Measurements from ENCODE around the gene SPACA9. TPM values are rescaled to one million over a fixed set of nuclear protein-coding genes. Genes with fewer than 3 reads are reported as not detected.

Gene SPACA9
- total RNA-seq, 4 donors from 2014 or later, result 0.26 to 7.0 (median 2.4) TPM

DNA sequence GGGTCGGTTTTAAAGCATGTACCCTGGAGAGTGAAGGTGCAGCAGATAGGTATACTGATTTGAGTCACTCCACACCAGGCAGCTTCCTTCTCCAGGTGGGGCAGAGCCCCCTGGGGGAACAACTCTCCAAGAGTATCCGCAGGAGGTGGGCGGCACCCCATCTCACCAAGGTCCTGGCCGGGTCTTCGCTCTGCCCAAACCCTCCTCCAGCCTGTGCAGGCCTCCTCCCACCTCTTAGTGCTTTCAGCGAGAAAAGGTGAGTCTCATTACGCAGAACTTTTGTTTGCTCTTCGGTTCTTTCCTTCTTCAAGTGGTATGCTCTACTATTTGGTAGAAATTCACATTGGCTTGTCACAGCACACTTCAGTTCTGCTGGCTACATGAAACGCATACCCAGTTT, 13.7 kb downstream of the SPACA9 start:
- TF ChIP-seq, protein P1, sequence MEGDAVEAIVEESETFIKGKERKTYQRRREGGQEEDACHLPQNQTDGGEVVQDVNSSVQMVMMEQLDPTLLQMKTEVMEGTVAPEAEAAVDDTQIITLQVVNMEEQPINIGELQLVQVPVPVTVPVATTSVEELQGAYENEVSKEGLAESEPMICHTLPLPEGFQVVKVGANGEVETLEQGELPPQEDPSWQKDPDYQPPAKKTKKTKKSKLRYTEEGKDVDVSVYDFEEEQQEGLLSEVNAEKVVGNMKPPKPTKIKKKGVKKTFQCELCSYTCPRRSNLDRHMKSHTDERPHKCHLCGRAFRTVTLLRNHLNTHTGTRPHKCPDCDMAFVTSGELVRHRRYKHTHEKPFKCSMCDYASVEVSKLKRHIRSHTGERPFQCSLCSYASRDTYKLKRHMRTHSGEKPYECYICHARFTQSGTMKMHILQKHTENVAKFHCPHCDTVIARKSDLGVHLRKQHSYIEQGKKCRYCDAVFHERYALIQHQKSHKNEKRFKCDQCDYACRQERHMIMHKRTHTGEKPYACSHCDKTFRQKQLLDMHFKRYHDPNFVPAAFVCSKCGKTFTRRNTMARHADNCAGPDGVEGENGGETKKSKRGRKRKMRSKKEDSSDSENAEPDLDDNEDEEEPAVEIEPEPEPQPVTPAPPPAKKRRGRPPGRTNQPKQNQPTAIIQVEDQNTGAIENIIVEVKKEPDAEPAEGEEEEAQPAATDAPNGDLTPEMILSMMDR (IDR thresholded peaks at IDR 0.05), result no peak
- TF ChIP-seq POLR2A (IDR thresholded peaks at IDR 0.05), result no peak
- H3K27ac ChIP-seq, result no peak overlapping the region
- H3K36me3 ChIP-seq, result no peaks in the 10 kb centered on the region
- H3K4me1 ChIP-seq, result no peaks in the 10 kb centered on the region
- intact Hi-C loops (cut with DNase I; ENCODE audit: low total_unique reads), result no loop called here
- H3K27me3 ChIP-seq, result no peaks in the 10 kb centered on the region
- H3K4me3 ChIP-seq, result no peak overlapping the region
- DNase-seq, result no peak
- H3K9me3 ChIP-seq, result no peaks in the 10 kb centered on the region

DNA sequence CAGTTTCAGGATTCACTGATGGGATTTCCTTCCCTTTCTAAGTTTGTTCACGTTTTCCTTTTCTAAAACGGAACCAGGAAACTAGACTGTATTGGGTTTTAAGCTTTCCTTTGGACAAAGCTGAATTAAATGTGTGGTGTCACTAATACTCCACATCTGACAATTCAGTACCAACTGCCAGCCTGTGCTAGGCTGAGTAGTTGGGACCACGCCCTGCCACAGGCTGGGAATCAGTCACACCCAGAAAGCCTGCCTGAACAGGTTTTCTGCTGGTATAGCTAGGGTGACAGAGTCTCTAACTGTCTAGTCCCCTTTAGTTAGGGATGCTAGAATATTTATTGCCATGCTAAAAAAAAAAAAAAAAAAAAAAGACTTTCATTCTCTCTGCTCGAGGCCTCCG, 15.6 kb downstream of the SPACA9 start:
- no peaks in the 10 kb centered on the region for H3K4me1 ChIP-seq
- H3K27ac ChIP-seq, result no peak overlapping the region
- no peaks in the 10 kb centered on the region for H3K9me3 ChIP-seq
- intact Hi-C loops (cut with DNase I; ENCODE audit: low total_unique reads), result no loop called here
- no peak for TF ChIP-seq POLR2A (IDR thresholded peaks at IDR 0.05)
- TF ChIP-seq, protein P1 (IDR thresholded peaks at IDR 0.05), result no peak
- H3K27me3 ChIP-seq, result no peaks in the 10 kb centered on the region
- no peak for DNase-seq
- H3K36me3 ChIP-seq, result no peaks in the 10 kb centered on the region
- H3K4me3 ChIP-seq, result no peak overlapping the region

DNA sequence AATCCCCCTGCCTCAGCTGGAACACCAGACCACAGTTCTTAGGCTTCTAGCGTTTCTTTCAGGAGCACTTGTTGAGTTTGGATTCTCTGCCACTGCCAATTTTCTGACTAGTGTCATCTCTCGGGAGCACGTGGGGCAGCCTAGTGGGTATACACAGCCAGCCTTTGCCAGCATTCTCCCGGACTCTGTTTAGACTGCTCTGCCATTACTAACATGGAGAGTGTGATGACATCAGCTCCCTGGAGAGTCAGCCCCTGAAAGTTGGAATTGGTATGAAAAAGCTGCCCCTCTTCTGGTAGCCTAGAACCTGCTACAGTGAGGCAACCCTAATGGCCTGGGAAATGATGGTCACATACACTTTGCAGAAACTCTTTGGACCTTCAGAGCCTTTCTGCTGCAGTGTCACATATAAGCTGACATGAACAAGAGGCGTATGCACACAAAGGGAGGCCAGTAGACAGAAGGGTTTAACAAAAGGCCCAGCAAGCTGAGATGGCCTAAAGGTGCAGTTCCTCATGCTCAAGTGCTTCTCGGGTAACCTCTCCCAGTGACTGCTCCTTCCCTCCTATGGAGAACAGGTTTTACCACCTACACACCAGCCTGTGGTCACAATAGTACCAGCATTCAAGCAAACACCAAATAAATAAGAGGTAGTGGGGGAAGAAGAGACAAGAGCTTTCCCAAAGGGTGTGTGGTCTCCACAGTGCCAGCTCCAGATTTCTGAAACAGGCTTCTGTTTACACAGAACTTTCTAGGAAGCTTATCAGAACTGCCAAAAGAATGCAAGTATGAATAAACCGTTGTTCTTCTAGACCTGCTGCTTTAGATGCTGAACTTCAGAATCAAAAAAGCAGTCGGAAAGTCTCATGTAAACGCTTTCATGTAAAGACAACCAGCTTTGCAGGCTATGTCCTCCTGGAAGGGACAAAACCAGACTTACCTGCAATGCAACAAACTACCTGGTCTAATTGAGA, 16.5 kb downstream of the SPACA9 start:
- no peak for TF ChIP-seq POLR2A (IDR thresholded peaks at IDR 0.05)
- TF ChIP-seq, protein P1 (IDR thresholded peaks at IDR 0.05), result no peak
- Histone ChIP-seq H3K27ac (no peak overlapping the region), H3K9me3 (no peaks in the 10 kb centered on the region), H3K36me3 (no peaks in the 10 kb centered on the region), H3K27me3 (no peaks in the 10 kb centered on the region), H3K4me3 (no peak overlapping the region), H3K4me1 (no peaks in the 10 kb centered on the region)
- no peak for DNase-seq
- intact Hi-C loops (cut with DNase I; ENCODE audit: low total_unique reads), result no loop called here

DNA sequence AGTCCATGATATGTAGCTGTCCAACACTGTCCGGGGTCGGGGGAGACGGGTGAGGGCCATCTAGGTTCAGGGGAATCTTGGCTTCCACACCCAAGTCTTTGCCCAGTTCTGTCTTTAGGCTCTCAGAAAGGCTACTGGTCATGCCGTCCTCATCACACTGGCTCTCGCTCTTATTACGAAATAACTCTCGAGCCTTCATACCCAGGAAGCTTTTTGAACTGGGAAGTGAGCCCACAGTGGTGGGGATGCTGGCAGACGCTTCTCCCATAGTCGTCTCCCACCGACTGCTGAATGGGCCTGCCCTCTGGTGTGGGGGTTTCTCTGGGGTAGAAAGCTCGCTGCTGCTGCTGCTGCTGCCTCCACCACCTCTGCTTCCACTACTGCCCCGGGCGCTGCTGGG, 17.6 kb downstream of the SPACA9 start:
- H3K9me3 ChIP-seq, result no peaks in the 10 kb centered on the region
- no peak overlapping the region for H3K4me3 ChIP-seq
- no peaks in the 10 kb centered on the region for H3K4me1 ChIP-seq
- no peak for TF ChIP-seq POLR2A (IDR thresholded peaks at IDR 0.05)
- TF ChIP-seq, protein P1 (IDR thresholded peaks at IDR 0.05), result no peak
- DNase-seq, result no peak
- H3K27me3 ChIP-seq, result no peaks in the 10 kb centered on the region
- H3K27ac ChIP-seq, result no peak overlapping the region
- H3K36me3 ChIP-seq, result no peaks in the 10 kb centered on the region
- intact Hi-C loops (cut with DNase I; ENCODE audit: low total_unique reads), result no loop called here

DNA sequence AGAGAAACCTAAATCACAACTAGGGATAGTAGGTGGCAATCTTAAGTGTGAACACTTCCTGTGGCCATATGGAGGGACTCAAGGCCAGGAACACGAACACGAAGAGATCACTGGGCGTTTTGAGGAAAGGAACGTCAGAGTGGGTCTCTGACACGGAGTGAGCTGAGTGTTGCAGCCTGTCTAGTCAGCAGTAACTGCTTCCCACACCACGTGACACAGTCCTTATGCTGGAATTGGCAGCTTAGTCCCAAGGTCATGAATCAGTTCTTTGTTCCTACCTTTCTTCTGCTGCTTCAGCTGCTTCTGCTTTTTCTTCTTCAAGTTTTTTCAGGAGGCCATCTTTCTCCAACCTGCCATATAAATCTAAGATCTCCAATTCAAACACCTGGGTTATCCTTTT, 18.2 kb downstream of the SPACA9 start:
- intact Hi-C loops (cut with DNase I; ENCODE audit: low total_unique reads), result no loop called here
- DNase-seq, result no peak
- H3K4me3 ChIP-seq, result no peak overlapping the region
- no peaks in the 10 kb centered on the region for H3K9me3 ChIP-seq
- H3K36me3 ChIP-seq, result no peaks in the 10 kb centered on the region
- no peaks in the 10 kb centered on the region for H3K27me3 ChIP-seq
- H3K4me1 ChIP-seq, result no peaks in the 10 kb centered on the region
- TF ChIP-seq POLR2A (IDR thresholded peaks at IDR 0.05), result no peak
- TF ChIP-seq, protein P1 (IDR thresholded peaks at IDR 0.05), result no peak
- H3K27ac ChIP-seq, result no peak overlapping the region

Data from uterus (tissue), 4 donors.